NCI-H146 treated with DMSO at 0.1 percent for 48 hours (cell line): ENCODE data around the gene ABLIM2.

Experiments
- DNase-seq: peaks from one replicate; lab custom pipeline; 2025; ENCODE audit not compliant: unreplicated experiment; lab: John Stamatoyannopoulos, UW

The ABLIM2 gene

DNA sequence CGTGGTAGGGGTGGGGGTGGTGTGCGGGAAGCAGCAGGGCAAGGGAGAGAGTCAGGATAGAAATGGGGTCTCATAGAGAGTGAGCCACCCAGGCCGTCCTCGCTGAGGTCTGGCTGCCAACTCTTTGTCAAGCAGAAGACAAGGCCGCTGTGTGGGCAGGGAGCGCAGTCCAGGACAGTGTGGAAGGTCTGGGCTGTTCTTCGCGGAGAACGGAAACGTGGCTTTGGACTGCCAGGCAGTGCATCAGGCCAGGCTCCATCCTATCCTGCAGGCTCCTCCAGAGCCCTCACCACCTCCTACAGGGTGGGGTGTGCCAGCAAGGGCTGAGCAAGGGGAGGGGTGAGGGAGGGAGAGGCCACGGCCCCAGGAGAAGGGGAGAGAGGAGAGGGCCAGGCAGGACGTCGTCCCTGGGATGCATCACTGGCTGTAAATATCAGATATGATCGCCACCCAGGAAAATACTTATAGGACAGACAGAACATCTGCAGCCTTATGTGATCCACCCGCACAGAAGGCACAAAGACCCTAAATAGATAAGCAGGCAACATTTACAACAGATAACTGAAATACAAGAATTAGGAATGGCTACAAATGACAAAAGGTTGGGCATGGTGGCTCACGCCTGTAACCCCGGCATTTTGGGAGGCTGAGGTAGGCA, 85.3 kb downstream of the ABLIM2 start:
- DNase-seq = no peak

DNA sequence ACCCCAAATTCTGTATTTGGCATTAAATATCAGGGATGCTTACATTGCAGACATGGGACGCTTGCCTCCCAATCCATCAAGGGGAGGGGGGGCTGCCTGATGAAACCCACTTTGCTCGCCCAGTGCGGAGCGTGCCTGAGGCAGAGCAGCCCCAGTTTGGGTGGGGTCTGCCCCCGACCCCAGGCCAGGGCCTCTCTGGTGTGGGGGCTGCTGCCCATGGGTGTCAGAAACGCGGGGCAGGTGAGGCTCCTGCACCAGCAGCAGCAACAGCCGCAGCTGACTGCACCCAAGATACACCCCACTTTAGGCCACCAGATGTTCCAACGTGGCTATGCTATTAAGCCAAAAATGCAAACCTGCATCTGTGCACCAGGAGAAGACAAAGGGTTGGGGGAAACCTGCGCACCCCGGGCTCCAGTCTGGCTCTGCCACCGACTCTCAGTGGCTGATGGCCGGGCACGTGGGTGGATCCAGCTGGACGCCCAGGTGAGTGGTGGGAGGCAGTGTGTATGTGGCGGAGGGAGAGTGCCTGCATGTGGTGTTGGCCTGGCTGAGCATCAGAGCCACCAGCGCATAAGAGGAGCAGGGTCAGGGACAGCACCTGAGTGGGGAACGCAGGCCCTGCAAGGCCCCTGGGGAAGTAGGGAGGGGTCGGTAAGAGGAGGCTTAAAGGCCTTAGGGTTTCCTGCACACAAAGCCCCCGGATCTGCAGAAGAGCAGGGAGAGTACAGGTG, 86.2 kb downstream of the ABLIM2 start:
- DNase-seq = no peak

DNA sequence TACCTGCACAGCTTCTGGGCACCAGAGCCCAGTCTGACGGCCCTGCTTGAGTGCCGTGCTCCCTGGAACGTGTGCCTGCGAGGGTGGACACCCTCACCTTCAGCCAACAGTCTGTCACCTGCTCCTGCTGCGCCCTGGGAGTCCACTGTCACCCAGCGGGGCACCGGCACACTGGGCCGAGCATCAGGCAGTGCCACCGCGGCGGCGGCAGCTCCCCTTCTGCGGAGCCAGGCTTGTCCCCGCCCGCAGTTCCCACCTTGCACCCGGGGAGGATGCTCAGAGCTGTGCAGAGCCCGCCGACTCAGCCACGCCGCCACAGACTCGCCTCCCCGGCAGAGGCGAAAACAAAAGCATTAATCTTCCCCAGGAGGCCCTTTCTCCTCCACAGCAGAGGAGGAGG, 86.8 kb downstream of the ABLIM2 start:
- peak; percentile 60 for DNase-seq

DNA sequence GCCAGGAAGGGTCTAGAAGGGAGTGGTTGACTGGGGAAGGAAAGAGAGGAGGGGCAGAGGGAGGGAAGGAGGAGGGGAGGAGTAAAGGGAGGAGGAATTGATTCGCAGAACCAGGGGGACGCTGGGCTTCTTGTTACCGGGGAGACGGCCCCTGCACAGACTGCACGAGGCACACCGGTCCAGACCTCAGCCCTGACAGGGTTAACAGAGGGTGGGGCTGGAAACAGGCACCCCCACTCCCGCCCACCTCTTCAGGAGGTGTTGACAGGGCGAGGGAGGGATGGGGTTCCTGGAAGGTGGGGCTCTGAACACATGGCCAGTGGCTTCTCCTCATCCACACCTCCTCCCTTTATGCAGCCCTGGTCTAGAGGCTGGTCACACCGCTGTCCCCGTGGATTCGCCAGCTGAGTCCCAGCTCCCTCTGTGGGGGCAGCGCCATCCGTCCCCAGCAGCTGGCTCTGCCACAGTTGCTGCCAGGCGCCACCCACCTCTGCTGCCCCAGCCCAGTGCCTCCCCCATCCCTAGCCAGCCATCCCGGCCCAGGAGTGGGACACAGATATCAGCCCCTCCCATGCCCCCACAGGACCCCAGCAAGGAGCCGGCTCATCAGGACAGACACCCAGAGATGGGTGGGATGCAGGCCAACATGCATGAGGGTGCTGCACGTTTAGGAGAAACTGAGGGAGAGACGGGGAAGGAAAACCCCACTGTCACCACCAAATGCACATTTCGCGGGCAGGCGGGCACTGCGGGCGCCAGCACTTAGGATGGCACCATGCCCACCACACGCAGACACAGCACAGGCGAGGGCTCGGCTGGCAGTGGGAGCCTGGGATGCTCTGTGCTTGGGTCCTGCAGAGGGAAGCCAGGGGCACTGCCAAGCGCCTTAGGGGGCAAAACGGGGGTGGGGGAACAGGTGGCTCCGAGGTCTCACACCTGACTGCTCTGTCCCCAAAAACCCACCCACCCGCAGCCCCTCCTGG, 87.6 kb downstream of the ABLIM2 start:
- DNase-seq = no peak

DNA sequence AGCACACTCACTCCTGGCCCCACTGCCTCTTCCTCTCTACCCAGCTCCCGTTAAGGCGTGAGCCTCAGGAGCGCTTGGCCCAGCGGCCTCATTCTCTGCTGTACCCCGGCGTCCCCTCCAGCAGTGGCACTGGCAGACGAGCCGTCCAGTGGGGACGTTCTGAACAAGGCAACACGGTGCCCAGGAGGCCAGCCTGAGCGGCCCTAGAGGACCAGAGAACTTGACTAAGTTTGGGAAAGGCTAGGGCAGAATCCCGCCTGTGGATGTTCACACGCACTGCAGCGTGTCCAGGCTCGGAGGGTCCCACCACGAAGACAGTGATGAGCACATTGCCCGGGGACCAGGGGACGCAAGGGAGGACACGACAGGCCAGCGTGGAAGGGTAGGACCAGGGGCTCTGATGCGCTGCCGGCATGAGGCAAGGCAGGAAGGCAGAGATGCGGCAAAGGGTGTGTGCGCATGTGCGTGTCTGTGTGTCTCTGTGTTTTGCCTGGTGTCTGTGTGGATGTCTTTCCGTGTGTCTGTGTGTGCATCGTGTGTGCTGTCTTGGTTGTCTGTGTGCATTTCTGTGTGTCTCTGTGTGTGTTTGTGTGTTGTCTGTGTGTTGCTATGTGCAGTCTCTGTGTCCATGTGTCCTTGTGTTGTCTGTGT, 89.4 kb downstream of the ABLIM2 start:
- DNase-seq = no peak

DNA sequence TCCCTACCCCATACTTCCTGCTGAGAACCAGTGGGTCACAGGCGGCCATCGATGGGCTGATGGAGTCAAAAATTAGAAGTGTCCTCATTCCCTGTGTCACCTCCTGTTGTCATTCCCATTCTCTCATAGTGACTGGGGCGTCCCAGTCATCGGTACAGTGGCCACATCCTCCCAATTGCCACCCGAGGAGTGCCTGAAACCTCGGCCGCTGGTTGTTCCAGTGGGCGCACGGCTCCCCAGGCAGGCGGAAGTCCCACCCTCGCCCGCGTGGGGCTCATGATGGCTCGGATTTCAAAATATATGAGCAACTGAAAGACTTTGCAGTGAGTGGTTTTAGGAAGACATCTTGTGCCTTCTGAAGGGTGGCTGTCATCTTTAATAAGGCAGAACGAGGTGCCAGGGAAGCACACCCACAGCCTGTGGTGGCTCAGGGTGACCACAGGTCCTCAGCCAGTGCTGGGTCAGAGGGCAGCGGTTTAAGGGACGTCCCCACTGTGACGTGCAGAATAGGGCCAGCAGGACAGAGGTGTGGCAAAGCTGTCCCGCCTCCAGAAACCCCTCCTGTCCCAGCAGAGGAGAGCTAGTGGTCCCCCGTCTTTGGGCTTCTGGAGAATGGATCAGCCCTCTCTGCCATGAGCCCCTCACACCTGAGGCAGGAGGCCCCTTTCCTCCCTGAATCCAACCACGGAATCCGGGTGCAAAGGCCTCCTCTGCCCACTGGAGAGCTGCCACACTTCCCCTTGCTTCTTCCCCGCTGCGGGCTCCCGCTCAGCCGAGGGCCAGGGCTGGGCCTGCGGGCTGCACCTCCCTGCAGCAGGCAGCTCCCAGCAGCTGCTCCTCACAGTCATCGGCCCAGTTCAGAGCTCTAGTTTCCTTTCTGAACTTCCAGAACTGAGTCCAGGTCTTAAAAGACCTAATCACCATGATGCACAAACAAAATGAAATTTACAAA, 90.4 kb downstream of the ABLIM2 start:
- no peak for DNase-seq

DNA sequence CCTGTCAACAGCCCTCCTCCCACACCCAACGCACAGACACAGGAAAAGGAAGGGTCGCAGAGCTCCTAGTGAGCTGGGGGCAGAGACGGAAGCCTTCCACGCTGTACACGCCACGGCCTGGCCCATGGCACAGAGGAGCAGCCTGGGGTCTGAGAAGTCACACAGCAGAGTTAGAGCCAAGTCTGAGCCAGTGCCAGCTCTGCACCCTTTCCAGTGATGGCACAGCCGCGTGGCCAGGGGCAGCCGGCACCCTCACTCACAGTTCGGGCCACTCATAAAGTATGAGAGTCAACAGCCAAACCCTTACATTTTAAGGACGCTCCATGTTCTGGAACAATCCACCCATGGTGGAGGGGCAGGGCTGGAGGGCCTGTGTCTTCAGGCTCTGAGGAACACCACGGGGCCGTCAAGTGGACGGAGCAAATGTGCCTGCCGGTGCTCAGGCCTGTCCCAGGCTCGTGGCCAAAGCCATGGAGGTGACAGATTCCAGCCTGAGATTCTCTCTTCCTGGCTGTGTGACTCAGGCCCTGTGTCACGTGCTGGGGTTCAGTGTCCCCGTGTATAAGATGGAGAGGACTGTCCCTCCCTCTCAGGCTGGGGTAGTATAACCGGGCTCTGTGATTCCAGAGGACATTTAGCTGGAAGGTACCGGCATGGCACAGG, 91.2 kb downstream of the ABLIM2 start:
- no peak for DNase-seq

DNA sequence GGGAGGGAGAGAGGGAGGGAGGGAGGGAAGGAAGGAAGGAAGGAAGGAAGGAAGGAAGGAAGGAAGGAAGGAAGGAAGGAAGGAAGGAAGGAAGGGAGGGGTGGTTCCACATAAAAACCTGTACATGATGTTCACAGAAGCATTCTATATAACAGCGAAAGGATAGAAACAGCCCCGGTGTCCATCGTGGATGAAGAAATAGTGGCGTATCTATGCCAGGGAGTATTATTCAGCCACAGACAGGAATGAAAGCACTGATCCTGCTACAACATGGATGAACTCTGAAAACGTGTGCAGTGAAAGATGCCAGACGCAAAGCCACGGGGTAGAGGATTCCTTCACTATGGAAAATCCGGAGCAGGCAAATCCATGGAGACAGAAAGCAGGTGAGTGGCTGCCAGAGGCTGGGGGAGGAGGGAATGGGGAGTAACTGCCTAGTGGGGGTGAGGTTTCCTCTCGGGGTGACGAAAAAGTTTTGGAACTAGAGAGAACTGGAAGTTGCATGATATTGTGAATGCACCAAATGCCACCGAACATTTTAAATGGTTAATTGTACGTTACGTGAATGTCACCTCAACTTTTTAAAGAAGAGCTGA, 92.2 kb downstream of the ABLIM2 start:
- DNase-seq = no peak

DNA sequence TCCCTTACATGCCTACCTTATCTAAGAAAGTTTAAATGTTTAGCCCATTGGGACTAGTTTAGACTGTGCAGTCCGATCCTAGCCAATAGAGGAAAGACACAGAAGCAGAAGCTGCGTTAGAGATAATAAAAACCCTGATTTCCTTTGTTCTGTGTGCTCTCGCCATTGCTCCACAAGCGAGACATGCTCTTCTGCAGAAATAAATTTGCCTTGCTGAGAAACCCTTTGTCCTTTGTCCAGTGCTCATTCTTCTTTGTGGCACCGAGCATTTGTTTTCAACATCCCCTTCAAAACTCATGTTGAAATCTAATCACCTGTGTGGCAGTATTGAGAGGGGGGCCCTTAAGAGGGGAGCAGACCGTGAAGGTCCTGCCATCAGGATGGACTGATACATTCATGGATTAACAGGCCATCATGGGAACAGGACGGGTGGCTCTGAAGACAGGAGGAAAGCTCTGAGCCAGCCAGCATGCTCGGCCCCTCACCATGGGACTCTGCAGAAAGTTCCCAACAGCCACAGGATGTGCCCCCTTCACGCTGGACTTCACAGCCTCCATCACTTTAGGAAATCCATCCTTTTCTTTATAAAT, 94.5 kb downstream of the ABLIM2 start:
- no peak for DNase-seq

DNA sequence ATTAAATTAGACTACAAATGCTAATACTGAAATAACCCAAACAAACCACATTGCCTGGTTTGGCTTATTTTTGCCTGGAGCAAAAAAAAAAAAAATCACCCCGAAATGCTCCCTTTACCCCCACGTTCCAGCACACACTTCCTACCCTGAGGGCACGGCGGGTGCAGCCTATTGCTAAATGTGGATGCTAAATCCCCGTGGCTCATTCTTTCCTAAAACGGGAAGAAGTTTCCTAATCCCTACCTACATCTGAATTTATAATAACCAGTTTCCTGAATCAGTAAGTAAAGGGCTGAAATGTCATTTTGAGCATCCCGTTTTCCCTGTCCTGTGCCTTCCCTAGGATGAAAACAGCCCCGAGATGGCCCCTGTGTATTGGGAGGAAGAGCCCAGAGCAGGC, 97.0 kb downstream of the ABLIM2 start:
- DNase-seq = no peak

DNA sequence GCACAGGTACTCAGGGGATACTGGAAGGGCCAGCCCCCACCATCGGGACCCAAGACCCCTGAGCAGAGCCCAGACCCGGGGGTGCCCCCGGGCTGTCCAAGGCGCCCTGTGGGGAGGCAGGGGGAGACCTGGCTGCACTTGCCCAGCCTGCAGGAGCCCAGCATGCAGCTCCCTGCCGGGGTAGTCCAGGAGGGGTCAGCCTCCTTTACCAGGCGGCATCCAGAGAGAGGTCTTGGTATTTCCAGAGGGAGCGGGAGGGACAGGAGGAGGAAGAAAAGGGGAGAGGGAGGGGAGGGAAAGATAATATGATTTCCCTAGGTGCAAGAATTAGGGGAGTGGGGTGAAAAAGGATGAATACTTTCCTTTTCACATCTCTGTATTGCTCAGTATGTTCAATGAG, 97.5 kb downstream of the ABLIM2 start:
- DNase-seq = no peak

DNA sequence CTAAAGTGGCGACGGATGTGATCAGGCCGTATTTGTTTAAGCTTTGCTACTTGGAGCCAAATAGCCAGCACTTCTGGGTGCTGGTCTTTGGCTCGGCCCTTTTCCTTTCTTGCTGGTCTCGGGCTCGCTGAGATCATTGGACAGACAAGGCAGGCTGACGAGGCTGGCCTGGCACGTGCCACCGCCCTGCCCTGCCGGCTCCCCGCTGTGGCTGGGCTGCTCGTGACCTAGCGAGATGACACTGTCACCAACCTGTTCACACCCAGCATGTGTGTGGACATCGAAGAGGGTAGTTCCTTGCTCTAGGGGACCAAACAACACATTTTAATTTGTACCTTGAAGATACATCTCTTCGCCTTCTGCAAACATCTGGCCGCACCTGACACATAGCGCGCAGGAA, 98.0 kb downstream of the ABLIM2 start:
- no peak for DNase-seq

DNA sequence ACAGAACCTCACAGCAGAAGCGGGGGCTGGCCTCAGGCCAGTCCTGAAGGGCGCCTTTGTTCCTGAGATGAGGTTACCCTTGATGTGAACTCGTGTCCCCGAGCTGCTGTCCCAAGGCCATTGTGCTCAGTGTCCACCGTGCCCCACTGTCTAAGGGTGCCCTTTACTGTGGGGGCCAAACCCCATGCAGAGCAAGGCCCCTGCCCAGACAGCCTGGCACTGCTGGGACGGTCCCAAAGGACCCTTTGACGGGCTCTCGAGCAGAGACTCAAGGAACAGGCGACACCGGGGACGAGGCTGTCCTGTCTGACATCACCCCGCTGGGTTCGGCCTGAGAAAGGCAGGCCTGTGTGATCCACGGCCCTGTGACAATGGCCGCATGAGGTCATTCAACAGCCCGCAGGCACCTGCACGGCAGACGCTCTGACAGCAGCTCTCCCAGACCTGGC, 100.6 kb downstream of the ABLIM2 start:
- no peak for DNase-seq

DNA sequence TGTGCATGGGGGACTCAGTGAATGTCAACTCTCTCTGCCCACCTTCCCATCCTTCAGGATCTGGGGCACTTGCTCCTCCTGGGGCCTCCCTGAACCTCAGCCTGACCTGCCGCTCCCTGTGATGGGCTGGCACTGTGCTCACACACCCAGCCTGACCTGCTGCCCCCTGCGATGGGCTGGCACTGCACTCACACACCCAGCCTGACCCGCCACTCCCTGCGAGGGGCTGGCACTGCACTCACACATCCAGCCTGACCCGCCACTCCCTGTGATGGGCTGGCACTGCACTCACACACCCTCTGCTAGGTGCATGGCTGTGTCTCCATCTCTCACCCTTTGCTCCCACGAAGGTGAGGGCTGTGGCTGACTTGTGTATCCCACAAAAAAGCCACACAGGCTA, 103.4 kb downstream of the ABLIM2 start:
- DNase-seq = no peak

DNA sequence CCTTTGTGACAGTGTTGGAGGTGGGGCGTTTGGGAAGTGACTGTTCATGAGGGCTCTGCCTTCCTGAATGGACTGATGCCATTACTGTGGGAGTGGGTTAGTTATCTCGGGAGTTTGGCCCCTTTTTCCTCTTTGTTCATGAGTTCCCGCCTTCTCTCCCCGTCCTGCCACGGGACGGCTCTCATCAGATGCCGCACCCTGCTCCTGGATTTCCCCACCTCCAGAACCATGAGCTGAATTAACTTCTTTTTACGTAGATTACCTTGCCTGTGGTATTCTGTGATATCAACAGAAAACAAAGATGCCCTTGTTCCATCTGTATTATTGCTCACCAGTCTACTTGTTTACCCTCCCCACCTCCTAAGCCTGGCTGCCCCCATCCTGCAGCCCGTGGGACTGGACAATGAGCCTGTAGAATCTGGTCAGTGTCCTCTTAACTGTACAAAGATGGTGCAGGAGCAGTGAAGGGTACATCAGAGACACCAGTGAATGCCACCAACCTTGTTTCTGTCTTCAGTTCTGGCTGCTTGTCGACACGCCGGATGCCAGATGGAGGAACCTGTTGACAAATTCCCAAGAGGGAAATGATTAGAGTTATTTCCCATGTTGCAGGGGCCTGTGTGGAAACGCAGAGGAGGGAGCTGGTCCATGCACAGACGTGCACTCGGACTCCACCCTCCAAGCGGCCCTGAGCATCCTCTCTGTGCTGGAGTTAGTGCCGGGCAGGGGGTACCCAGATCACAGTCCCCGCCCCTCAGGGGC, 104.7 kb downstream of the ABLIM2 start:
- no peak for DNase-seq

DNA sequence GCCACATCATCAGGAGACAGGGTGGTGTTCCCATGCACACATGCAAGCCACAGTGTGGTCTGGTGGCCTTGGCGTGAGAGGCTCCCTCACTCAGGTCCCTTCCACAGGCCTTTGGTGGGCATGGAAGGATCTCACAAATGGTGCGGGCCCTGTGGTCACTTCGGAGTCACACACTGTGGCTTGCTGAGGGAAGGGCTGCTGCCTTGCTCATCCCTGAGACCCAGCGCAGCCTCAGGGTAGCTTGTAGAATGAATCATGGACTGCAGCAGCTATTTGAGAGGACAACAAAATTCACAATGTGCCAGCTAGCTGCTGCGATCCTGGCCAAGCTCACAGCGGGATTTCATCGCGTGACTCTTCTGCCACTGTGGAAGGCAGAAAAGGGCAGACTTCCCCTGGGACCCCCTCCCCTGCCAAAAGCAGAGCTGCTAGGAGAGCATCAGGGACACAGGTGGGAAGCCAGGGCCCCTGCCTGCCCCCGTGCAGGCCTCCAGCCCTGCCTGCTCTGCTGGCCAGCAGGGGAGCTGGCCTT, 106.4 kb downstream of the ABLIM2 start:
- no peak for DNase-seq

DNA sequence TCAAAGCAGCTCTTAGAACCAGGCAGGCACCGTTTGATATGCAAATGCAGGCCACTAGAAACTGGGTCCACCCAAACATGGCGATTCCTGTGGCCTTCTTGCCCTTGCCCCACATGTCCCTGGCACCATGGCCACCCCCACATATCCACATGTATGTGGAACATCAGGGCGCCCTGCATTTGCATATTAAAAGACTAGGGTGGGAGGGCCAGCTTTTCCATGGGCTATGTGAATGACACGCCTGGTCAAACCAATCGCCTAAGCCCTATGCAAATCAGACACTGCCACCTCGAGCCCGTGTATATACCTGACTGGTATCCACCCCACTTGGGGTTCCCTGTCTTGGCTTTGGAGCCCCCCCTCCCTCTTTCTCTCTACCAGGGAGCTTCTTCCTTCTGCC, 107.0 kb downstream of the ABLIM2 start:
- no peak for DNase-seq
